ENCODE data around the gene CCDC172.
A peak's percentile ranks its signal among the peaks of the same experiment; 100 is the strongest.
"Not testable (repeated sequence)": the region's sequence is repeated elsewhere in the genome, so short reads cannot be mapped to it uniquely, and the experiment has no call there.

The CCDC172 gene

GRCh38 chr10:116329153-116329552 is 4.9 kb downstream of the CCDC172 start:
- intact Hi-C loops (cut with DNase I), result no loop called here

GRCh38 chr10:116331815-116332214 is 7.6 kb downstream of the CCDC172 start:
- DNase-seq, result no peak
- intact Hi-C loops (cut with DNase I), result no loop called here

More at GRCh38 chr10:116329153-116329552, 4.9 kb downstream of the CCDC172 start:
- no peak for DNase-seq

GRCh38 chr10:116336866-116337265 is 12.6 kb downstream of the CCDC172 start:
- intact Hi-C loops (cut with DNase I), result no loop called here
- DNase-seq, result no peak

GRCh38 chr10:116352125-116352524 is 27.9 kb downstream of the CCDC172 start:
- intact Hi-C loops (cut with DNase I), result no loop called here
- DNase-seq, result no peak

- intact Hi-C loops (cut with DNase I), result no loop called here
- no peak for DNase-seq
Measured at GRCh38 chr10:116353817-116354216, 29.6 kb downstream of the CCDC172 start.

GRCh38 chr10:116355341-116355740 is 31.1 kb downstream of the CCDC172 start:
- DNase-seq, result no peak
- intact Hi-C loops (cut with DNase I), result no loop called here

GRCh38 chr10:116356833-116357232 is 32.6 kb downstream of the CCDC172 start:
- intact Hi-C loops (cut with DNase I), result no loop called here
- DNase-seq, result no peak

- DNase-seq, result no peak
- intact Hi-C loops (cut with DNase I), result no loop called here
Measured at GRCh38 chr10:116364868-116365267, 40.6 kb downstream of the CCDC172 start.

- DNase-seq, result no peak
- intact Hi-C loops (cut with DNase I), result no loop called here
Measured at GRCh38 chr10:116371737-116372136, 47.5 kb downstream of the CCDC172 start.

GRCh38 chr10:116382290-116382689 is 58.0 kb downstream of the CCDC172 start:
- intact Hi-C loops (cut with DNase I), result loop anchor here (10.0 kb wide), 3 partner anchors 677 to 1237 kb away; no protein-coding TSS in a partner anchor

GRCh38 chr10:116385311-116385710 is 61.1 kb downstream of the CCDC172 start:
- intact Hi-C loops (cut with DNase I), result loop anchor here (10.0 kb wide), 3 partner anchors 681 to 1241 kb away; no protein-coding TSS in a partner anchor
- no peak for DNase-seq

More at GRCh38 chr10:116382290-116382689, 58.0 kb downstream of the CCDC172 start:
- DNase-seq, result no peak

- intact Hi-C loops (cut with DNase I), result loop anchor here (2.0 to 10.0 kb wide), 4 partner anchors 681 to 1241 kb away; no protein-coding TSS in a partner anchor
- DNase-seq, result no peak
Measured at GRCh38 chr10:116385994-116386809, 62.0 kb downstream of the CCDC172 start.

GRCh38 chr10:116393246-116393831 is 69.1 kb downstream of the CCDC172 start:
- DNase-seq, result peak in 1 of 10 donors; percentile 73

GRCh38 chr10:116395223-116395985 is 71.2 kb downstream of the CCDC172 start:
- intact Hi-C loops (cut with DNase I), result no loop called here
- no peak for DNase-seq

More at GRCh38 chr10:116393246-116393831, 69.1 kb downstream of the CCDC172 start:
- intact Hi-C loops (cut with DNase I), result not testable (repeated sequence)

- no peak for DNase-seq
- intact Hi-C loops (cut with DNase I), result no loop called here
Measured at GRCh38 chr10:116398224-116398623, 74.0 kb downstream of the CCDC172 start.

GRCh38 chr10:116402858-116403257 is 78.6 kb downstream of the CCDC172 start:
- intact Hi-C loops (cut with DNase I), result no loop called here

GRCh38 chr10:116403740-116404250 is 79.5 kb downstream of the CCDC172 start:
- DNase-seq, result no peak
- intact Hi-C loops (cut with DNase I), result no loop called here

More at GRCh38 chr10:116402858-116403257, 78.6 kb downstream of the CCDC172 start:
- no peak for DNase-seq

- no peak for DNase-seq
- intact Hi-C loops (cut with DNase I), result no loop called here
Measured at GRCh38 chr10:116408719-116409118, 84.5 kb downstream of the CCDC172 start.

GRCh38 chr10:116410351-116410750 is 86.1 kb downstream of the CCDC172 start:
- no peak for DNase-seq
- intact Hi-C loops (cut with DNase I), result no loop called here

GRCh38 chr10:116417821-116418220 is 93.6 kb downstream of the CCDC172 start:
- intact Hi-C loops (cut with DNase I), result no loop called here
- DNase-seq, result no peak

- no peak for DNase-seq
- intact Hi-C loops (cut with DNase I), result no loop called here
Measured at GRCh38 chr10:116418389-116418788, 94.1 kb downstream of the CCDC172 start.
